Left hindlimb (tissue), 1 donor: ENCODE data around the gene COL4A5.
"Not testable (repeated sequence)": the region's sequence is repeated elsewhere in the genome, so short reads cannot be mapped to it uniquely, and the experiment has no call there.

Experiments
- DNase-seq: peaks from one replicate; pipeline ENCODE4 v3.0.0-alpha.2; 2018

The COL4A5 gene

DNA sequence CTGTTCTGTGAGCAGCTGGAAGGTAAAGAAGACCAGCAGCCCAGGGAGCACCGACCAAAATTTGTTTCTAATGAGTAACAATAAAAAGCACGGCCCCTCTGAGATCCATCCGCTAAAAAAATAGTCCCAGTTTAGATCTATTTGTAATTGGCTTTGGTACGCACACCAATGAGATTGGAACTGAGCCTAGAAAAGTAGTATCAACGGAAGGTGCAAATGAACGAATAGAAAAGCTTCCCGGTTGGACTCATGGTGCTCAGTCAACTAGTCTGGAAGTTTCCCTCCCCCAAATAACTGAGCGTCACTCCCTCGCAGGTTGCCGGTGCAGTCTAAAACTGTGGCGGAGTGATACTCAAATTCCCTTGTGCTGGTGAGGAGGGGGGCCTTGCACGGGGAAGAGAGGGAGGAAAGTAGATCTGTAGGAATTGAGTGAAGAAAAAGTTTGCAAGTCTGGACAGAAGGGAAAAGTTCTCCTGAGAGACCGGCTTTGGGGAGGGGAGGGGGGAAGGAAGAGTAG is at the start of gene COL4A5:
TSS of gene COL4A5 (plus strand) at position 413 of the 517 bp plus-strand sequence. CDS start 288 bp downstream, outside the sequence.
- DNase-seq, result peak; percentile 70

DNA sequence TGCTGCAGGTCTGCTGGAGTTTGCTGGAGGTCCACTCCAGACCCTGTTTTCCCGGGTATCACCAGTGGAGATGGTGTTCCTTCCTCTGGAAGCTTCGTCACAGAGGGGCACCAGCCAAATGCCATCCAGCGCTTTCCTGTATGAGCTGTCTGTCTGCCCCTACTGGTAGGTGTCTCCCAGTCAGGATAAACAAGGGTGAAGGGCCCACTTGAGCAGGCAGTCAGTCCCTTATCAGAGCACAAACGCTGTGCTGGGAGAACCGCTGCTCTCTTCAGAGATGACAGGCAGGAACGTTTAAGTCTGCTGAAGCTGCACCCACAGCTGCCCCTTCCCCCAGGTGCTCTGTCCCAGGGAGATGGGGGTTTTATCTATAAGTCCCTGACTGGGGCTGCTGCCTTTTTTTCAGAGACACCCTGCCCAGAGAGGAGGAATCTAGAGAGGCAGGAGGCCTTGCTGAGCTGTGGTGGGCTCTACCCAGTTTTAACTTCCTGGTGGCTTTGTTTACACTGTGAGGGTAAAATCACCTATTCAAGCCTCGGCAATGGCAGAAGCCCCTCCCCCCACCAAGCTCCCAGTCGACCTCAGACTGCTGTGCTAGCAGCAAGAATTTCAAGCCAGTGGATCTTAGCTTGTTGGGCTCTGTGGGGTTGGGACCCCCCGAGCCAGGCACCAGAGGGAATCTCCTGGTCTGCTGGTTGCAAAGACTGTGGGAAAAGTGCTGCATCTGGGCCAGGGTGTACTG is 48.5 kb upstream of the COL4A5 start:
- not testable (repeated sequence) for DNase-seq

DNA sequence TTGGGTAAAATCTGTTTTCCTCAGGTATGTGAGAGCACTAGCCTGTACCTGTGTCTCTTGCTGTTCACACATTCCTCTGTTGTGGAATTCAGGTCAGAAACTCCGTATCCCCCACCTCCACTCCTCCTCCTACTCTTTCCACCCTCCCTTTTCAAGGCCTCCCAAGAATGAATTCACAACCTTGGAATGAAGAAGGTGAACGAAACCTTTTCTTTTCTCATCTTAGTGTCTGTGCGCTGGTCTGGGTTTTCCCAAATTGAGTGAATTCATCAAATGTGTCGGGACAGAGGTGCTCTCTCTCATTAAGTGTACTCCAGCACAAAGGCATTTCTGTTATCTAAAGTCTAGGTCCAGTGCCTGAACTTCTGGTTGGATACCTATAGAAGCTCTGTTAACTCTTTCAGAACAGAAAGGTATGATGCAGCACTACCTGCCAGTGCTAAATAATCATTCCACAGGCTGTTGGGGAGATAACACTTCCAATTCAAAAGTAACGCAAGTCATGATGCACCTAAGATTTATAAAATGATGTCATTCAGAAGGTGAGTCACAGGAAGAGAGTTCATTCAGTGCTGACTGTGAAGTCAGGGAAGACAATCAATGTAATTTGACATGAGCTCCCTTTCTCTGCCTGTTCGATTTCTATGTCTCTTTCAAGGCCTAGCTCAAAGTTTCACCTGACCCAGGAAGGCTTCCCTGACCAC is 43.3 kb upstream of the COL4A5 start:
- DNase-seq, result no peak

DNA sequence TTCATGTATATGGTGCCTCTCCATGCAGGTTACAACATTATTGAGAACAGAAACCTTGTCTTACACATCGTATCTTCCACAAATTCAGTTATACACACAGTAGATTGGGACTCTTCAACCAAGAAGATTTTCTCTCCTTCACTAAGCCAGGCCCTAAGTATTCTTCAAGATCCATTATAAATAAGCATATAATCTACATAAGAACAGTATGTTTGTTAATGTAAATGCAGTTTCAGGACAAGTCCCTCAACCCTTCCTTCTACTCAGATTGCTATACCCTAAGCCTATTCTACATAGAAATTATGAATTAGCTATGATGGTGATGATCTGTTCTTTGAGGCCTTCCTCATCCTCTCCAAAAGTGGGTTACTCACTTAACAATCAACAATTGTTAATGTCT is 42.7 kb upstream of the COL4A5 start:
- DNase-seq, result no peak

DNA sequence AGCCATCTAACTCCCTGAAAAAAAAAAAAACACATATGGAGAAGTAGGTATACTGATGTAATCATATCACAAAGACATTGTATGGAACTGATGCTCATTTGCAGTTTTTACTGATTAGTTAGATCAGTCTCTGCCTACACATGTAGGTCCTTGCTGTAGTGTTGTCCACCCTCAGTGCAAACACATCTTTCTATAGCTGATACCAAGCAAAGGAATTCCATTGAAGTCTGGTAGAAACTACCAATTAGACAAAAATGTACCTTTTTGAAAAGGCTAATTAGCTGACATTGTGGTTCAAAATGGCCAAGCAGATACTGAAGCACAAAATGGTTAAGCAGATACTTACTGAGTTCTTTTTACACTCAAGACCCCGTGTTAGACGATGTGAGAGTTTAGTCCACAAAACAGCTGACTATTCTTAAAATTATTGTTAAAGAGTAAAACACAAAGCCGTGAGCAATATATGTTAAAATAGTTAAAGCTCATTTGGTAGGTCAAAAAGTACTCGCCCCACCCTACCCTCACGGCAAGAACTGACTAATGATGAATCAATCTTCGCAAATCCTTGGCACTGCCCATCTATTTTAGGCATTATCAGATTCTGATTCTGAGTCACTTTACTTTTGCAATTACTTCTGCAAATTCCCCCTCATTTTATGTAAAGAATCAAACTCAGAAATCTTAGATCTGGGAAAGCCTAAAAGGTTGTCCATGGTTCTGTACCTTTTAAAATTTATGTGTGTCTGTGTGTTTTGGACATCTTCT is 41.8 kb upstream of the COL4A5 start:
- no peak for DNase-seq

DNA sequence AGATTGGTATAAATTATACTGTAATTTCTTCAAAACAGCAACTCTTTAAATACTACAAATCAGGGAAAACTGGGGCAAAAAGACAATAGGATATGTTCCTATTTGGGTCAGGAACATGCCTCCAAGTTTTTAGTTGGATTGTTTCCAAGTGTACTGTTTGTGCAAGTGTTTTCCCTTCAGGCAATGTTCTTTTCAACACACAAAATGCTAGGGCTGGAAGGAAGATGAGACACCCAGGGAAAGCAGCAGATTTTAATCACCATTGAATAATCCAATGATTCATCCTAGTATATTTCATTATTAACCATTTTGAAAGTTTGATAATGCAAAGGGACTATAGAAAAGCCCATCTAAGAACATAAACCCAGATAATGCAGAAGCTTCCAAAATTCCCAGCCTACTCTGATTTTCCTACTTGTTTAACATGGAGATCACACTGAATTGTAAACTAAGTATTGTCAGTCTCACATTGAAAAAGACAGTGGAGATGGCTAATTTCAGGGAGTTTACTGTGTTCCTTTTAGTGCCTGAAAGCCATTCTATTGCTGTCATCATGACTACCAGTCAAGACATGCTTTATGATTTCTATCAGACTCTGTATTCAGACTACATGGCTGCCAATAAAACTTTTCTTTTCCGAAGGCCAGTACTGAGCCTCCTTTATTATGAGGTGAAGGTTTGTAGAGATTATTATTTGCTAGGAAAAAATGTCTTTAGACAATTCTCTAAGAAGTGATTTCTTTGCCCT is 40.0 kb upstream of the COL4A5 start:
- no peak for DNase-seq

DNA sequence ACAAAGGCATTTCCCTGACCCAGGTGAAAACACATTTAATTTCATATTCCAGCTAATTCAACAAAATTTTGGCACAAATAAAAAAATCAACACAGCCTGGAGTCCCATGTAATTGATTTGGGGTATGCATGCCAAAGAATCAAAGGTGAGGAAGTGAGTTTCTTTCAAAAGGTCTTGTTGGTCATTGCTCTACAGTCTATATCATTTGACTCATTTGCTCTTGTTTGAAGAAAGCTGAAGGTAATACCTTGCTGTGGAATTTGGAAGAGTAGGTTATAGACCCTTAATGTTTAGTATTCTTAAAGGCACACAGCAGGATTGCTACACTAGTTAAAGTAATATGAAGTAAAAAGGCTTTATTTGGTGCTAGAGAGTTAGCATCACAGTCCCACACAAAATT is 26.9 kb upstream of the COL4A5 start:
- no peak for DNase-seq

DNA sequence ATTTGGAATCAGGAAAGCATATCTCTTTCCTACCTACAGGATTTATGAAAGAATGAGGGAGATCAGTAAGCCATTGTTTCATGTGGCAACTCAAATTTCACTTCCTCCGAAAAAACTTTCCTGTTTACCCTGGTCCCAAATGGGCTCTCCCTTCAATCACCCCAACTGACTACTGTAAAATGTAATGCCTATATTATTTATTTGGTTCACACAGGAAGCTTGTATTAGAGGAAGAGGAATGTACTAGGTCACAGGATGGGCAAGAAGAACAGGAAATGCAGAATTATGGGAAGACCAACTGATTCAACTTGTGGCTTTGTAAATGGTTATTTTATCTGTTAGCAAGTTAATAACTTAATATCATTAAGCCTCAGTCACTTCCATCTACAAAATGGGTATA is 24.5 kb upstream of the COL4A5 start:
- no peak for DNase-seq

DNA sequence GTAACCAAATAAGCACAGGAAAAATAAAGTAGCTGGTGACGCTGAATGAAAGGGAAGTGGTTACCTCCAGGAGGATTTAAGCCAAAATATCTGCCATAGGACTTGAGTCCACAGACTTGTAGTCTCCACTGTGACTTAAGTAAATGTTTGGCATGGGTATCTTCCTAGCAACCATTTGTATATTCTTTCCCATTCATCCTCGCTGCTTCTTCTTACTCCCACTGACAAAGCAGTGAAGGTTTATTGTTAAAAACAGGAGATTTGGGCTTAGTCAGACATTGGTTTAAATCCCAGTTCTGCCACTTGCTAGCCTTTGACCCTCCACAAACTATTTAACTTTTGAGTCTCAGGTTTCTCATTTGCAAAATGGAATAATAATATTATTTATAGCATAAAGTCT is 23.7 kb upstream of the COL4A5 start:
- DNase-seq, result no peak

DNA sequence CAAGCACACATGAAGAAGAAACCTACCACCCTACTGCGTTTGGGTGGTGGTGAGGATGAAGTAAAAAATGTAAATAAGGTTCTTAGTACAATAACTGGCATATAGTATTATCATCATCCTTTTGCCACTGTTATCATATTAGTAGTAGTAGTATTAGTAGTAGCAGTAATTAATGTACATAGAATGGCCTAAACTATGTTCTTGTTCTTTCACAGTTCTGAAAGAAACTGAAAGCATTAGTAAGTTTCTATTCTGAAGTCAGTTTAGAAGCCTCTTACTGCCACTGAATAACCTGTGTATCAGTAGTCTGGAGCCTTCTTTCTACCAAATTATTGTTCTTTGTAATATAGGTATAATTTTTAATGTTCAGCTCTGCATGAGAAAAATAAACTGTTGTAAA is 22.4 kb upstream of the COL4A5 start:
- no peak for DNase-seq

DNA sequence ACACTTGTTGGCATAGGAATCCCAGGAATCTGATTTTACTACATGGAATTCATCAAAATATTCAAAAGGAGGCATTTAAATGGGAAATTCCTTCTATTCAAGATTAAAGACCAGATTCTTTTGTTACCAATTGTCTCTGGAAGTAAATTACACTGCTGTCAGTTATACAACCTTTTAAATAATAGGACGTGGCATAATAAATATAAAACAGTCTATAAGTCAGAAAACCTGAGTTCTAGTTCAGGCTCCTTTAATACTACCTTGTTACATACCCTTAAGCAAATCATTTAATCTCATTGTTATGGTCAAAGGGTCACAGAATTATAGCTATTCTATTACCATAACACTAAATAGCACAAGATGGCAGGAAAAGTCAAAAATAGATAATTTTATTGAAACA is 20.2 kb upstream of the COL4A5 start:
- DNase-seq, result no peak

DNA sequence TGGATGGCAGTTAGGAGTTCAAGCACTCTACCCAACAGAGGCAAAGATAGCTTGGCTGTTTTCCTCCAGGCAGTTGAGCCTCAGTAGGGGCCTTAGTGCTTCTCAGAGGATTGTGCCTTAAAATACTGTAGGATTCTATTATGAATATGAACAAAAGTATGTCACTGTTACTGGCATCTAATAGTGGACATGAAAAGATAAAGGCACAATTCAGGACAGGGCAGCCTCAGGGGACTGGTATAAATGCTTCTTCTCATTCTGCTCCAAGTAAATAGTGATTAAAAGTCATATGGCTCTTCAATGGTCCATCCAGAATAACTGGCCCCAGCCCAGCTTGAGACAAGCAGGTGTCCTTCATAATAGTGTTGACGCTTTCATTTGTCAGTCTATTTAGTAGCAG is 19.2 kb upstream of the COL4A5 start:
- no peak for DNase-seq

DNA sequence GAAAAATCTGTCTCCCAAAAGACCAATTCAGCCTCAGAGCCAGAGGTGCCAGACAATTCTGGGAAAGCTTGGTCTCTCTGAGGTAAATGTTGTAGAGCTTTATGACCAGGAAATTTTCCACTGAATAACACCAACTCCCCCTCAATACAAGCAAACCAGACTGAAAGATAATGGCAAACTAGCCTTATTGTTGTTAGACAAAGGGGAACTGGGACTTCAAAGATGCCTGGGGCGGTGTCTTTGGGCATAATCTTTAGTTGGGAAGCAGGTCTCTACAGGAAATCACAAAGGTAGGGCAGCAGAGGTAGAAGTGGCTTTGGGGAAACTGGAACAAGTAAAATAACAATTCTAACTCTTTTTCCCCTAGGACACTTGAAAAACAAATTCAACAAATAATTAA is 13.4 kb upstream of the COL4A5 start:
- no peak for DNase-seq

DNA sequence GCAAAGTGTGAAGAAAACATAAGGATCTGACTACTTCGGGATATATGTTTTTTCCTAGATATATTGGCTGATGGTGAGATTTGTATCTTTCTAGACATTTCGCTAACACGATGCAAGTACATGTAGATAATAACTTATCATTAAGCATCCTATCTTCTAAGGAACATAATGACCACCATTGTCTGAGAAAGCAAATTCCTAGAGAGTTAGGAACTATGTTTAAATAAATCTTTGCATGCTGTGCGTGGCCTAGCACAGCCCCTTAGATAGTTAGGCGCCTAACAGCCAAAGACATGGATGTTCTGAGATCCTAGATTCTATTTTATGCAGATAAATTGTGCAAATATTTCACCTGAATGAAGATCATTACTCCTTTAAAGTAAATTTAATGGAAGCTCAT is 4.4 kb upstream of the COL4A5 start:
- DNase-seq, result no peak

DNA sequence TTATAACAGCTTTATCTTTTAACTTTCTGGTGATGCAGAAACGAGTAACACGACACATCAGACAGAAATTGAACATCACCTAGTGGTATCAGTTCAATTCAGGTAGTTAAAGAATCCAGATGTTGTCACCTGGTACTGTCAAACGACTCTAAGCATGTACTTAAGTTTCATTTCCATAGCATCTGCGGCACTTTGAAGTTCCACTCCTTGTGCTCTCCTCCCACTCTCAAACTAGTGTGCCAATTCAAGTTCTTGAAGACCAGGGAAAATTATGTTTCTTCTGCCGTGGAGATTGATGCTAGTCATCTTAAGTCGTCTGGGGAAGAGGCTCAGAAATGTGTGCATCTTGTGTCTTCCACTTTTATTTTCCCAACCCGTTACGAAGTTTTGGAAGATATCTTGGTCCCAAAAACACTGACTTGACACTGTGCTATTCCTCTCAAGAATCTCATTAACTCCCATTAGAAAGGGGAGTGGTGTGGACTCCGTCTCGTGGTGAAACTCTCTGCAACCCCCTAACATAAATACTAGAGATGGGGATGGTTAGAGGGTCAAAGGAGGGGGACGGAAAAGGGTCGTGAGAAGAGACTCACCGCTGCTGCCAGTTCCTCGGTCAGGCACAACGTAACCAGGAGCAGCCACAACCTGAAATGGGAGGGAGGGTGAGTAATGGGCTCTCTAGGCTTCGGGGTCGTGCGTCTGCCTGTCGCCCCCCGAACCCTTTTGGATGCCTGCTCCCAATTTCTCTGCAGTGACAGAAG is 2.1 kb upstream of the COL4A5 start:
- DNase-seq, result no peak

DNA sequence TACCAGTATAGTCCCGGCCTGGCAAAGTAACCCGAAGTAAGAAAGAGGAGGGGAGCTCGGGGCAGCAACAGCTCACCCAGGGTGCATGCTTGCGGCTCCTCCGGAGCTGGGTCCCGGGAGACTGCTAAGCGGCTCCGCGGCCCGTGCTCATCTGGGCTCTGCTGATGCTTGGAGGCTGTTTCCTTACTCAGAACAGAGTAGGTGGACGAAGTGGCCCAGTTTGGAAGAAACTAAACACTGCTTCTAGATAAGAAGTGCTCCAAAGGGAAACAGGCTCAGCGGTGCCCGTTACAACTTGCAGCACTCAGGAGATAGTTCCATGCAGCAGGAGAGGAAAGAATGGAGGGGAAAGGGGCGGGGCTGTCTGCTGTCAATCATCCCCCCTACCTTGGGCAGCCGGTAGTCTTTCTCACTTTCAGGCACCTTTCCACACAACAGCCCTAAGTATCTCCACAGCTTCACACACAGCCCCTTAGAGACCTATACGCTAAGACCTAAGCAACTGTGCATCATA is 1.5 kb upstream of the COL4A5 start, which contains the start of gene COL4A6:
TSS of gene COL4A6 (minus strand) at position 313 of the 514 bp plus-strand sequence. CDS start at position 87, 226 bp downstream.
- no peak for DNase-seq

DNA sequence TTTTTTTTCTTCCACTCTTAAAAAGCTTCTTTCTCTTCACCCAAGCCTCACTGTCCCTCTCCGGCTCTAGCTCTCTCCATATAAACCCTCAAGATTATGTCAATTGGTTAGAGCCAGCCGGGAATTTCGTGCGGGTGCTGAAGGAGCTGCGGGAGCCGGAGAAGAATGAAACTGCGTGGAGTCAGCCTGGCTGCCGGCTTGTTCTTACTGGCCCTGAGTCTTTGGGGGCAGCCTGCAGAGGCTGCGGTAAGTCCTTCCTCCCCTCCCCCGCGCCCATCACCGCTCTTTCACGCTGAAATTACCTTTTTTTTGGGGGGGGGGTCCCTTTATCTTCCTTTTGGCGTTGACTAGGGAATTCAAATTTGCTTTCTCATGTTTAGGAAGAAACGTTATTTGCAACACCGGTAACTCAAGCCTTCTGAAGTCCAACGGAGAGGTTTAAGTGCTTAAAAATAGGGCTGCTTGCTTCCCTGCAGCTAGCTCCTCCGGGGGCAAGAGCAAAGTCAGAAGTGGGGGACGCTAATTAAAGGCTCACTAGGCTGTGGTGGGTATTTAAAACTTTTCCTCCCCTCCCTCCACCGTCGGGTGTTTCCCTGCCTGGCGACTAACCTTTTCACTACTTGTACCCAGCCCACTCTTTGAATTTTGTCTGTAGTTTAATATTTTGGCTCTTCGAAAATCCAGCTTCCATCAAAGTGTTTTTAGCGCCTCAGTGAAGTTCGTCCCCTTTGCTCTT is 491 bp downstream of the COL4A5 start:
- DNase-seq, result peak; percentile 28

DNA sequence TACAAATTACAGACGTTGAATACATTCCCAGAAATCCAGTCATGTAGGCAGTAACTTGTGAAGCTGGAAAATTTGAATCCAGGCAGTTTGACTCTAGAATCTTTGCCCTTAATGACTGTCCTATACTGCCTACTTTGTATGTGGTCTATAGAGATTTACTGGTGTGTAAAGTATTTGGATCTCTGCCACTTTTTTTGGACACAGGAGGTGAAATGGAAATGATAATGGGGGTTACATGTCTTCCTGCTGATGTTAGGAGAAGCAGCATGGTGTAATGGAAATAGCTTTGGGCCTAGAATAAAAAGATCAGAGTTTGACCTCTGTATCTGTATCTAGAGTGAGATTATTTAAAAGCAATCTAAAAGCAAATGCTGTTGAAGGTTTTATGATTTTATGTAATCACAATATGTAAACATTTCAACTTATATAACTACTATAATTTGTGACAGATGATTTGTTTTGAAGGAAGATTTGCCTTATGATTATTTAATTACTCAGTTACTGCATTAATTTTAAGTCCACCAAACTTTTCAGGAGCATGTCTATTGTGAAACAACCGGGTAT is 3.3 kb downstream of the COL4A5 start:
- no peak for DNase-seq

DNA sequence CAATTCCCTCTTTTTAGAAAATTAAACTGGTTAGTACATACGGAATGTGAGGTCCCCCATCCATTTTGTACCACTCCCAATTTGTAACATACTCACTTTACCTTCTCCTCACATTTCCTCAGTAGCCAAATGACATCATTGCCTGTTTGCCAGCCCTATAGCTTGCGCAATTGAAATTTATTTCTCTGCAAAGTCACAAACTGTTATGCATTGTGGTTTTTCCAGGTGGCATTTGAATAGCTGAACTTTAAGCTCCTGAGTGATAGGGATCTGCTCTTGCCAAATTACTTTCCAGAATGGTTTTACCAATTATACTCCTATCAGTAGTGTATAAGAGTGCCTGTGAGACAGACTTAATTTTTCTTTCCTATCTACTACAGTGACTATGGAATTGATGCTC is 7.7 kb downstream of the COL4A5 start:
- no peak for DNase-seq

DNA sequence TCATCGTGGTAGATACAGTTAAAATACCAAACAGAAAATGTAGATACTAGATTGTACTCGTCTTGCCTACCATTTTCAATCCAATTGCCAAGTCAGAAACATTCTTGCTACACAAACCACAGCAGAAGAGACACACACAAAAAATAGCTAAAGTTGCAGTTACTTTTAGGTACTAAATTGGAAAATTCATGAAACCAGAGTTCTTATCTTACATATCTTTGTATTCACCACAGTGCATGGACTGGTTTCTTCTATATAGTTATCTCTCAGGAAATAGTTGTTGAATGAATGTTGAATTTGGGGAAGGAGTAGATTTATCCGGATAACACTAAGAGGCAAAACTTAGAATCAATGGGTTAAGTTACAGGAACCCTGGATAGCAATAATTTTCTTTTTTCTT is 14.2 kb downstream of the COL4A5 start:
- DNase-seq, result no peak
